NCI-H524 (cell line): ENCODE measurements around the gene ZNF681.
"Not testable (repeated sequence)": the region's sequence is repeated elsewhere in the genome, so short reads cannot be mapped to it uniquely, and the experiment has no call there.

Source experiments
- DNase-seq, 2 experiments: peaks; one replicate each; lab custom pipeline; 2025; lab: John Stamatoyannopoulos, UW

Gene ZNF681

GRCh38 chr19:23692937-23693336 lies 65.8 kb downstream of the ZNF681 start:
- not testable (repeated sequence) for DNase-seq
